Testis (tissue), 2 donors: ENCODE data around the gene FBXL14.

Source experiments
- POLR2A ChIP-seq: fragments of 450-650 bp; IDR thresholded peaks from one replicate; pipeline ENCODE4 v1.6.1; 2017; ENCODE audit warnings: antibody characterized with exemption, mild to moderate bottlenecking, moderate library complexity
- TF ChIP-seq, protein P1 (sequence below), 3 experiments: fragments of 450-650 bp in 2 of 3; fragments of 200-600 bp in 1 of 3; sonication (generic) in 1 of 3; IDR thresholded peaks; one replicate each; pipeline ENCODE4 v1.5.1; 2016 to 2019; ENCODE audit warnings: antibody characterized with exemption in 3 of 3, mild to moderate bottlenecking in 2 of 3, moderate library complexity in 1 of 3

DNA sequence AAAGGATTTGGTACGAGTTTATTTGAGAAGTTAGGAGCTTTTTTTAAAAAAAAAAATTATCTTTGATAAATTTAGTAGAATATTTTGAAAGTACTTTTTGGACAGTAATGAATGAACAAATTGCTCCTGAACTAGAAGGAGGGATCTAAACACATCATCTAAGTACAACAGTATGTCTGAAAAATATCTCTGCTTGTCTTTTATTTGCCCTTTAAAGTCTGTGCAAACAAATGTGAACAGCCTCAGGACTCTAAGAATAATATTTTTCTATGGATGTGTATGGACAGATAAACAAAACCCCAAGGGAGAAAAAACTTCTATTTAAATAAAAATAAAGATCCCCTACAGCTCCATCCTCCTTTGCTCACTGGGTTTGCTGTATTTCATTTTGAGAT, 19.5 kb downstream of the FBXL14 start:
- TF ChIP-seq, protein P1, sequence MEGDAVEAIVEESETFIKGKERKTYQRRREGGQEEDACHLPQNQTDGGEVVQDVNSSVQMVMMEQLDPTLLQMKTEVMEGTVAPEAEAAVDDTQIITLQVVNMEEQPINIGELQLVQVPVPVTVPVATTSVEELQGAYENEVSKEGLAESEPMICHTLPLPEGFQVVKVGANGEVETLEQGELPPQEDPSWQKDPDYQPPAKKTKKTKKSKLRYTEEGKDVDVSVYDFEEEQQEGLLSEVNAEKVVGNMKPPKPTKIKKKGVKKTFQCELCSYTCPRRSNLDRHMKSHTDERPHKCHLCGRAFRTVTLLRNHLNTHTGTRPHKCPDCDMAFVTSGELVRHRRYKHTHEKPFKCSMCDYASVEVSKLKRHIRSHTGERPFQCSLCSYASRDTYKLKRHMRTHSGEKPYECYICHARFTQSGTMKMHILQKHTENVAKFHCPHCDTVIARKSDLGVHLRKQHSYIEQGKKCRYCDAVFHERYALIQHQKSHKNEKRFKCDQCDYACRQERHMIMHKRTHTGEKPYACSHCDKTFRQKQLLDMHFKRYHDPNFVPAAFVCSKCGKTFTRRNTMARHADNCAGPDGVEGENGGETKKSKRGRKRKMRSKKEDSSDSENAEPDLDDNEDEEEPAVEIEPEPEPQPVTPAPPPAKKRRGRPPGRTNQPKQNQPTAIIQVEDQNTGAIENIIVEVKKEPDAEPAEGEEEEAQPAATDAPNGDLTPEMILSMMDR (IDR thresholded peaks at IDR 0.05): no peak
- TF ChIP-seq POLR2A: no peak
